ENCODE results near the gene SEC63.
"Not testable (repeated sequence)": the region's sequence is repeated elsewhere in the genome, so short reads cannot be mapped to it uniquely, and the experiment has no call there.

Gene SEC63

DNA sequence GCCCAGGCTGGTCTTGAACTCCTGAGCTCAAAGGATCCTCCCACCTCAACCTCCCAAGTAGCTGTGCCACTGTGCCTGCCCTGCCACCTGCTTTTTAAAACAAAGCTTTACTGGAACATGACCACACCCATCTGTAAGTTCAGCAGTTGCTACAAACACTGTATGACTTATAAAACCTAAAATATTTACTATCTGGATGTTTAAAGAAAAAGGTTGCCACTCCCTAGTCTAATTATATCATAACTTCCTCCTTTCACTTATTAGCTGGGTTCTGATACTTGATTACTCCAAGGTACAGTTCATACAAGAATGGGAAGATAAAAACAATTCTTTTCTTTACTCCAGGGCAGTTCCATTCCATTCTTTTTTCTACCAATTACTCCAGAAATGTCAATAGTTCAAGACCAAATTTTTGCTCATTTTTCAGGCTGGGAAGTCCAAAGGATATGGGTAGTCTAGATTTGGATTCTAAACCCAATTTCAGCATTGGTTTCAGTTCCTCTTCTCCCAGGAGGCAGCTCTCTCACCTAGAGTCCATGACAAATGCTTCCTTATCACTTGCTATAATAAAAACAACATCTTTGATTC is 63.1 kb downstream of the SEC63 start:
- no peak overlapping the region for H3K4me3 ChIP-seq (ENCODE audit: insufficient read depth, low read depth, low read length, poor library complexity, severe bottlenecking)
- H3K27ac ChIP-seq (ENCODE audit: insufficient read depth, low read length, poor library complexity, severe bottlenecking), result no peak overlapping the region
- H3K36me3 ChIP-seq (ENCODE audit: control insufficient read depth, insufficient read depth, low read length), result peaks cover 34% of the 10 kb centered on the region
- DNase-seq, result no peak
- no peaks in the 10 kb centered on the region for H3K9me3 ChIP-seq (ENCODE audit: control insufficient read depth, low read length)
- no peaks in the 10 kb centered on the region for H3K4me1 ChIP-seq (ENCODE audit: control insufficient read depth, insufficient read depth, low read length, poor library complexity, severe bottlenecking)
- H3K27me3 ChIP-seq (replicated peaks; ENCODE audit: control insufficient read depth, insufficient read depth, low read length, poor library complexity, severe bottlenecking), result no peaks in the 10 kb centered on the region

DNA sequence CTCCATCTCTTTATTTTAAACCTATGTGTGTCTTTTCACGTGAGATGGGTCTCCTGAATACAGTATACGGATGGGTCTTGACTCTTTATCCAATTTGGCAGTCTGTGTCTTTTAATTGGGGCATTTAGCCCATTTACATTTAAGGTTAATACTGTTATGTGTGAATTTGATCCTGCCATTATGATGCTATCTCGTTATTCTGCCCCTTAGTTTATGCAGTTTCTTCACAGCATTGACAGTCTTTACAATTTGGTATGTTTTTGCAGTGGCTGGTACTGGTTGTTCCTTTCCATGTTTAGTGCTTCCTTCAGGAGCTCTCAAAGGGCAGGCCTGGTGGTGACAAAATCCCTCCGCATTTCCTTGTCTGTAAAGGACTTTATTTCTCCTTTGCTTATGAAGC is 67.6 kb downstream of the SEC63 start:
- H3K4me3 ChIP-seq (ENCODE audit: insufficient read depth, low read depth, low read length, poor library complexity, severe bottlenecking); H3K27ac ChIP-seq (ENCODE audit: insufficient read depth, low read length, poor library complexity, severe bottlenecking); H3K27me3 ChIP-seq (replicated peaks; ENCODE audit: control insufficient read depth, insufficient read depth, low read length, poor library complexity, severe bottlenecking); DNase-seq; H3K9me3 ChIP-seq (ENCODE audit: control insufficient read depth, low read length); H3K4me1 ChIP-seq (ENCODE audit: control insufficient read depth, insufficient read depth, low read length, poor library complexity, severe bottlenecking): not testable (repeated sequence)
- H3K36me3 ChIP-seq (ENCODE audit: control insufficient read depth, insufficient read depth, low read length), result peaks cover 23% of the 10 kb centered on the region

DNA sequence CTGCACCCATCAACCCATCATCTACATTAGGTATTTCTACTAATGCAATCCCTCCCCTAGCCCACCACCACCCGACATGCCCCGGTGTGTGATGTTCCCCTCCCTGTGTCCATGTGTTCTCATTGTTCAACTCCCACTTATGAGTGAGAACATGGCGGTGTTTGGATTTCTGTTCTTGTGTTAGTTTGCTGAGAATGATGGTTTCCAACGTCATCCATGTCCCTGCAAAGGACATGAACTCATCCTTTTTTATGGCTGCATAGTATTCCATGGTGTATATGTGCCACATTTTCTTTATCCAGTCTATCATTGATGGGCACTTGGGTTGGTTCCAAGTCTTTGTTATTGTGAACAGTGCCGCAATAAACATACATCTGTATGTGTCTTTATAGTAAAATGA is 72.1 kb downstream of the SEC63 start:
- not testable (repeated sequence) for H3K36me3 ChIP-seq (ENCODE audit: control insufficient read depth, insufficient read depth, low read length); DNase-seq; H3K27ac ChIP-seq (ENCODE audit: insufficient read depth, low read length, poor library complexity, severe bottlenecking); H3K4me1 ChIP-seq (ENCODE audit: control insufficient read depth, insufficient read depth, low read length, poor library complexity, severe bottlenecking); H3K4me3 ChIP-seq (ENCODE audit: insufficient read depth, low read depth, low read length, poor library complexity, severe bottlenecking); H3K9me3 ChIP-seq (ENCODE audit: control insufficient read depth, low read length); H3K27me3 ChIP-seq (replicated peaks; ENCODE audit: control insufficient read depth, insufficient read depth, low read length, poor library complexity, severe bottlenecking)

DNA sequence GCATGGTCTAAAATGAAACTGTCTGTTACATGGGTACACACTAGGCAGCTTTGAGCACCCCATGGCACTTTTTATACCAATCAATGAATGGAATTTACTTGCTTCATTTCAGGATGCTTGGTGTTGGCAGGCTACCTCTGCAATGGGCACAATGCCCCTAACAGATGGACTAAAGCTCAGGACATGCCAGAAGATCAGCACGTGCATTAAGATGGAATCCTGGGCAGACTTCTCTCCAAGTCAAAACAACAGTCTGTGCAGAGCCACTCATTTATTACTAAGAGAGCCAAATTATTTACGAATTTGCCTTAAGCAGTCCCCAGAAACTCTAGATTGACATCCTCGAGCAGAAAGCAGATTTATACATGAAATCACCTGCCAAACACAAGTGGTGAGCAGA is 78.1 kb downstream of the SEC63 start:
- no peaks in the 10 kb centered on the region for H3K27me3 ChIP-seq (replicated peaks; ENCODE audit: control insufficient read depth, insufficient read depth, low read length, poor library complexity, severe bottlenecking)
- H3K36me3 ChIP-seq (ENCODE audit: control insufficient read depth, insufficient read depth, low read length), result peaks cover 12% of the 10 kb centered on the region
- H3K9me3 ChIP-seq (ENCODE audit: control insufficient read depth, low read length), result no peaks in the 10 kb centered on the region
- no peak overlapping the region for H3K4me3 ChIP-seq (ENCODE audit: insufficient read depth, low read depth, low read length, poor library complexity, severe bottlenecking)
- no peak overlapping the region for H3K27ac ChIP-seq (ENCODE audit: insufficient read depth, low read length, poor library complexity, severe bottlenecking)
- H3K4me1 ChIP-seq (ENCODE audit: control insufficient read depth, insufficient read depth, low read length, poor library complexity, severe bottlenecking), result no peaks in the 10 kb centered on the region
- no peak for DNase-seq

DNA sequence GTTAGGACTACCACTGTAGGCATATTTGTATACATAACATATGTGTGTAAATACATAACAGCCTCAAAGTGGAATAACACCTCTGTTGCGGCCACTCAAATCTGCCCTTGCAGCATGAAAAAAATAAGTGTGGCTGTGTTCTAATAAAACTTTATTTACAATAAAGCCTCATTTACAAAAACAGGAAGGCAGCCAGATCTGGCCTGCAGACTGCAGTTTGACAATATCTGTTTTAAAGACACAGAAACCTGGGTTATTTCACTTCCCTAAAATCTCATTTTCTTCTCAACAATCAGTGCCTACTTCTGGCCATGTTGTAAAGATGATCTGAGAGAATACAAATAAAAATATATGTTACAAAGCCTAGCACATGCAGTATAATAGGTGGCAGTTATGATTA is 80.0 kb downstream of the SEC63 start:
- Histone ChIP-seq H3K9me3 (ENCODE audit: control insufficient read depth, low read length) (no peaks in the 10 kb centered on the region), H3K27ac (ENCODE audit: insufficient read depth, low read length, poor library complexity, severe bottlenecking) (no peak overlapping the region), H3K4me3 (ENCODE audit: insufficient read depth, low read depth, low read length, poor library complexity, severe bottlenecking) (no peak overlapping the region), H3K27me3 (replicated peaks; ENCODE audit: control insufficient read depth, insufficient read depth, low read length, poor library complexity, severe bottlenecking) (no peaks in the 10 kb centered on the region), H3K4me1 (ENCODE audit: control insufficient read depth, insufficient read depth, low read length, poor library complexity, severe bottlenecking) (no peaks in the 10 kb centered on the region), H3K36me3 (ENCODE audit: control insufficient read depth, insufficient read depth, low read length) (peaks cover 16% of the 10 kb centered on the region)
- no peak for DNase-seq

DNA sequence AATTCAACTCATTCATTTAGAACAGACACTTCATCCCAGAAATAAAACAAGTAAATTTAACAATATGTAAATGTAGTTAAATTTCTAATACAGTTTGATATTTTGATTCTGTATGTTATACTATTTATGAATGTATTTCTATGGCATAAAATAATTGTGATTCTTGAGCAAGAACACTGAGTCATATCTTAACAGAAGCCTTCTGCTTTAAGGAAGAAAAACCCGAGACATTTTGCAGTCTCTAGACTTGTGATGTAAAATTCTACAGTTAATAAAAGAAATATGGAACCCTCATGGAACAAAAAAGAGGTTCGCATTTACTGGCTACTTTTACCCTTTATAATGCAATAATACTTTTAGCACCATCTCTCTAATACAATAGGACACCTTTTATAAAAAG is 86.0 kb downstream of the SEC63 start:
- no peak overlapping the region for H3K27ac ChIP-seq (ENCODE audit: insufficient read depth, low read length, poor library complexity, severe bottlenecking)
- no peaks in the 10 kb centered on the region for H3K27me3 ChIP-seq (replicated peaks; ENCODE audit: control insufficient read depth, insufficient read depth, low read length, poor library complexity, severe bottlenecking)
- H3K4me3 ChIP-seq (ENCODE audit: insufficient read depth, low read depth, low read length, poor library complexity, severe bottlenecking), result no peak overlapping the region
- no peak for DNase-seq
- peaks cover 21% of the 10 kb centered on the region for H3K36me3 ChIP-seq (ENCODE audit: control insufficient read depth, insufficient read depth, low read length)
- H3K4me1 ChIP-seq (ENCODE audit: control insufficient read depth, insufficient read depth, low read length, poor library complexity, severe bottlenecking), result no peaks in the 10 kb centered on the region
- no peaks in the 10 kb centered on the region for H3K9me3 ChIP-seq (ENCODE audit: control insufficient read depth, low read length)

DNA sequence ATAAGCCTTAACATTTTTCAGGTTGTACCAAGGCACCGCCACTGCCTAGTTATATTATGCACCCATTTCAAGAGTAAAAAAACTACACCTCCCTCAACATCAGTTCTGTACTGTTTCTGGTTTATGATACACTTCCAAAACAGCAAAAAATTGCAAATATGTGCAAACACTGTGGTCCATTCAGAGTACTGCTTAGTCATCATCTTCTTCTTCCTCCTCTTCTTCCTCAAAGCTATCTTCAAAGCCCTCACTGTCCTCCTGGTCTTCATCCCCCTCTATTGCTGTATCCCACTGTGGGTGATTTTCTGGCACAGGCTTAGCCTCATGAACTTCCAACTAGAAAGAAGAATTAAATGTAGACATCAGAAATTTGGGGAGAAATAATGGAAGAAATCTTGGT is 86.5 kb downstream of the SEC63 start:
- not testable (repeated sequence) for H3K4me3 ChIP-seq (ENCODE audit: insufficient read depth, low read depth, low read length, poor library complexity, severe bottlenecking); H3K27ac ChIP-seq (ENCODE audit: insufficient read depth, low read length, poor library complexity, severe bottlenecking); H3K4me1 ChIP-seq (ENCODE audit: control insufficient read depth, insufficient read depth, low read length, poor library complexity, severe bottlenecking); H3K27me3 ChIP-seq (replicated peaks; ENCODE audit: control insufficient read depth, insufficient read depth, low read length, poor library complexity, severe bottlenecking); H3K9me3 ChIP-seq (ENCODE audit: control insufficient read depth, low read length); DNase-seq
- H3K36me3 ChIP-seq (ENCODE audit: control insufficient read depth, insufficient read depth, low read length), result peaks cover 21% of the 10 kb centered on the region

DNA sequence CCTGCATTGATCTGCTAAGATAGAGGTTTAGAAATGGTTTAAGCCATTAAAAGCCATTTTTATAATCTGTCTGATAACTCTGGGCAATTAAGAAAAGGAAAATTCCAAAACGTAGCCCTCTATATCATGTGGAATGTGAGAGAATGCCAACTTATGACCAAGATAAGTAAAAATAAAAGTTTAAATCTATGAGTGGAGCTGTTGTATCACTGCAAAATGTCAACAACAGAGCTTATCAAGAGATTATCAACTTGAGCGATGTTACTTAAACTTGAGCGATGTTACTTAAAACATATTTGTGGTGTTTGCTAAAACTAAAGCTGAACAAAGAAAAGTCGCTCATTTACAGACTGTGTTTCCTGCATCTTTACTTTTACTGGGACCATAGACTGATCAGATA is 87.0 kb downstream of the SEC63 start:
- no peak for DNase-seq
- peaks cover 21% of the 10 kb centered on the region for H3K36me3 ChIP-seq (ENCODE audit: control insufficient read depth, insufficient read depth, low read length)
- no peaks in the 10 kb centered on the region for H3K4me1 ChIP-seq (ENCODE audit: control insufficient read depth, insufficient read depth, low read length, poor library complexity, severe bottlenecking)
- no peaks in the 10 kb centered on the region for H3K27me3 ChIP-seq (replicated peaks; ENCODE audit: control insufficient read depth, insufficient read depth, low read length, poor library complexity, severe bottlenecking)
- no peaks in the 10 kb centered on the region for H3K9me3 ChIP-seq (ENCODE audit: control insufficient read depth, low read length)
- no peak overlapping the region for H3K27ac ChIP-seq (ENCODE audit: insufficient read depth, low read length, poor library complexity, severe bottlenecking)
- H3K4me3 ChIP-seq (ENCODE audit: insufficient read depth, low read depth, low read length, poor library complexity, severe bottlenecking), result no peak overlapping the region

DNA sequence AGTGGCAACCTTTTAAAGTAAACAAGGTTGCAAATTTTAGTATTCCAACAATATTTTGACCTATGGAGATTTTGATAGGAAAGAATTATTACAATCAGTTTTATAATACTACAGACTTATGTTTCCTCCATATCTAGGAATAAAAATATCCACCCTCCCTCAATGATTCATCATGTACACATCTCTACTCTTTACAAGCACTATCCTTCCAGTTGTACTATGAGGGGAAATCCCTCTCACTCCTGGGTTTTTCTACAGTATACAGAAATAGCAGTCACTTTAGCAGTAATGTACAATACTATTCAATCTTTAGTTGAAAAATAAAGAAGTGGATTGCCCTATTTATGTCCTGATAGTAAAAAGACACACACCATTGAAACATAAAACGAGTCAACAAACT is 87.6 kb downstream of the SEC63 start:
- Histone ChIP-seq H3K27ac (ENCODE audit: insufficient read depth, low read length, poor library complexity, severe bottlenecking) (no peak overlapping the region), H3K36me3 (ENCODE audit: control insufficient read depth, insufficient read depth, low read length) (peaks cover 21% of the 10 kb centered on the region), H3K9me3 (ENCODE audit: control insufficient read depth, low read length) (no peaks in the 10 kb centered on the region), H3K4me3 (ENCODE audit: insufficient read depth, low read depth, low read length, poor library complexity, severe bottlenecking) (no peak overlapping the region), H3K4me1 (ENCODE audit: control insufficient read depth, insufficient read depth, low read length, poor library complexity, severe bottlenecking) (no peaks in the 10 kb centered on the region), H3K27me3 (replicated peaks; ENCODE audit: control insufficient read depth, insufficient read depth, low read length, poor library complexity, severe bottlenecking) (no peaks in the 10 kb centered on the region)
- no peak for DNase-seq

DNA sequence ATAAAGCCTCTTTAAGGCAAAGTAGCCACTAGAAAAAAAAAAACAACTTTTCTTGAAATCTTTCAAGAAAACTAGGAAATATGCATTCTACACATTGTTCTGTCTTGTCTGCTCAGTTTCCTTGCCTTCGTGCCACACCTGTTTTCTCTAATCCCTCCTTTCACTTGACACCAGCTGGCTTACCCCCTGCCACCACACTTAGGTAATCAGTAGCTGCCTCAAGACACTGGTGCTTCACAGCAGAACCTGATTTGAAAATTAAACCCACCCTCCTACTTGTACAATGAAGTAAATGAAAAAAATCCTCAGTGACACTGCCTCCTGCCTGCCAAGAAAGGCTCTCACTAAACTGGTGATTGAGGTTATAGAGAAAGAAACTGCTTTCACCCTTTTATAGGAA is 88.1 kb downstream of the SEC63 start:
- Histone ChIP-seq H3K27ac (ENCODE audit: insufficient read depth, low read length, poor library complexity, severe bottlenecking) (no peak overlapping the region), H3K36me3 (ENCODE audit: control insufficient read depth, insufficient read depth, low read length) (peaks cover 21% of the 10 kb centered on the region), H3K4me1 (ENCODE audit: control insufficient read depth, insufficient read depth, low read length, poor library complexity, severe bottlenecking) (no peaks in the 10 kb centered on the region), H3K9me3 (ENCODE audit: control insufficient read depth, low read length) (no peaks in the 10 kb centered on the region), H3K4me3 (ENCODE audit: insufficient read depth, low read depth, low read length, poor library complexity, severe bottlenecking) (no peak overlapping the region), H3K27me3 (replicated peaks; ENCODE audit: control insufficient read depth, insufficient read depth, low read length, poor library complexity, severe bottlenecking) (no peaks in the 10 kb centered on the region)
- no peak for DNase-seq
